ENCODE data around the gene ARHGAP15. TPM values are rescaled to one million over a fixed set of nuclear protein-coding genes. Genes with fewer than 3 reads are reported as not detected.
A peak's percentile ranks its signal among the peaks of the same experiment; 100 is the strongest.

Gene ARHGAP15
- total and polyA plus RNA-seq, 2 donors from 2014 or later, result 5.7 to 23.1 TPM

- DNase-seq (no peak), FAIRE-seq (no peak)
- Histone ChIP-seq H3K9me3 (ENCODE audit: control insufficient read depth in 2 of 3, insufficient read depth in 1 of 3, low read length in 3 of 3) (no peaks in the 10 kb centered on the region), H3K27ac (ENCODE audit: low read depth in 2 of 2, low read length in 2 of 2) (no peak overlapping the region), H3K4me1 (ENCODE audit: control insufficient read depth in 2 of 3, insufficient read depth in 2 of 3, low read depth in 1 of 3, low read length in 3 of 3) (no peaks in the 10 kb centered on the region), H3K4me3 (ENCODE audit: low read length in 3 of 3) (no peak overlapping the region), H3K9ac (ENCODE audit: low read length in 3 of 3) (no peak overlapping the region), H3K36me3 (ENCODE audit: control insufficient read depth in 2 of 3, insufficient read depth in 3 of 3, low read length in 3 of 3) (no peaks in the 10 kb centered on the region), H3K27me3 (ENCODE audit: control insufficient read depth, insufficient read depth, low read length) (no peaks in the 10 kb centered on the region)
- intact Hi-C loops (cut with DNase I), result no loop called here
- no peak for TF ChIP-seq CTCF (IDR thresholded peaks at IDR 0.05; ENCODE audit: borderline replicate concordance, extremely low read depth, insufficient read depth)
Observed at GRCh38 chr2:143519521-143519920, 390.3 kb downstream of the ARHGAP15 start.

DNA sequence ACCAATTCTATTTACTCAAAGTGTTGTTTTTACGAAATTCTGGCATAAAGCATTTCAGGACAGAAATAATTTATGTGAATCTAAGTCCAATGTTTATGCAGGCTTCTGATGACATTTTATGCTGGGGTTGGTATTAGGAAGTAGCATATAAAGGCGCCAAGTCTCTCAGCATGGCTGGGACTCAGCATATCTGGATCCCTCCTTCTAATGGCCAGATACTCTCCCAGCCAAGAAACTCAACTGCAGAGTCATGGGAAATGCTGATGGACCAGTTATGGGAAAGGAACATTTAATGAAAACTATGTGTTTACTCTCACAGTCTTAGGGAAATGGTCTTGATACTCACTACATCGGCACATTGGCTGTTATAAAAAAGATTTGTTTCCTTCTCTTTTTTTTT, 392.2 kb downstream of the ARHGAP15 start:
- intact Hi-C loops (cut with DNase I), result no loop called here
- Histone ChIP-seq H3K4me1 (ENCODE audit: control insufficient read depth in 2 of 3, insufficient read depth in 2 of 3, low read depth in 1 of 3, low read length in 3 of 3) (peaks cover 0 to 5% (median 0%) of the 10 kb centered on the region in 3 donors), H3K36me3 (ENCODE audit: control insufficient read depth in 2 of 3, insufficient read depth in 3 of 3, low read length in 3 of 3) (no peaks in the 10 kb centered on the region), H3K9ac (ENCODE audit: low read length in 3 of 3) (no peak overlapping the region), H3K27me3 (ENCODE audit: control insufficient read depth, insufficient read depth, low read length) (no peaks in the 10 kb centered on the region), H3K27ac (ENCODE audit: low read depth in 2 of 2, low read length in 2 of 2) (no peak overlapping the region), H3K4me3 (ENCODE audit: low read length in 3 of 3) (no peak overlapping the region), H3K9me3 (ENCODE audit: control insufficient read depth in 2 of 3, insufficient read depth in 1 of 3, low read length in 3 of 3) (no peaks in the 10 kb centered on the region)
- TF ChIP-seq CTCF (IDR thresholded peaks at IDR 0.05; ENCODE audit: borderline replicate concordance, extremely low read depth, insufficient read depth), result no peak
- no peak for FAIRE-seq
- DNase-seq, result peak in 2 of 5 donors; percentile 12 to 41

- intact Hi-C loops (cut with DNase I), result no loop called here
- no peaks in the 10 kb centered on the region for H3K9me3 ChIP-seq (ENCODE audit: control insufficient read depth in 2 of 3, insufficient read depth in 1 of 3, low read length in 3 of 3)
- H3K4me1 ChIP-seq (ENCODE audit: control insufficient read depth in 2 of 3, insufficient read depth in 2 of 3, low read depth in 1 of 3, low read length in 3 of 3), result peaks cover 0 to 5% (median 0%) of the 10 kb centered on the region in 3 donors
- H3K27me3 ChIP-seq (ENCODE audit: control insufficient read depth, insufficient read depth, low read length), result no peaks in the 10 kb centered on the region
- no peak overlapping the region for H3K27ac ChIP-seq (ENCODE audit: low read depth in 2 of 2, low read length in 2 of 2)
- H3K36me3 ChIP-seq (ENCODE audit: control insufficient read depth in 2 of 3, insufficient read depth in 3 of 3, low read length in 3 of 3), result no peaks in the 10 kb centered on the region
- FAIRE-seq (no peak), DNase-seq (no peak)
- TF ChIP-seq CTCF (IDR thresholded peaks at IDR 0.05; ENCODE audit: borderline replicate concordance, extremely low read depth, insufficient read depth), result no peak
- no peak overlapping the region for H3K4me3 ChIP-seq (ENCODE audit: low read length in 3 of 3)
- no peak overlapping the region for H3K9ac ChIP-seq (ENCODE audit: low read length in 3 of 3)
Observed at GRCh38 chr2:143522699-143523098, 393.5 kb downstream of the ARHGAP15 start.

GRCh38 chr2:143524119-143524553, 394.9 kb downstream of the ARHGAP15 start:
- Histone ChIP-seq H3K9me3 (ENCODE audit: control insufficient read depth in 2 of 3, insufficient read depth in 1 of 3, low read length in 3 of 3) (no peaks in the 10 kb centered on the region), H3K4me1 (ENCODE audit: control insufficient read depth in 2 of 3, insufficient read depth in 2 of 3, low read depth in 1 of 3, low read length in 3 of 3) (peaks cover 0 to 5% (median 0%) of the 10 kb centered on the region in 3 donors), H3K27me3 (ENCODE audit: control insufficient read depth, insufficient read depth, low read length) (no peaks in the 10 kb centered on the region), H3K36me3 (ENCODE audit: control insufficient read depth in 2 of 3, insufficient read depth in 3 of 3, low read length in 3 of 3) (no peaks in the 10 kb centered on the region), H3K9ac (ENCODE audit: low read length in 3 of 3) (no peak overlapping the region), H3K4me3 (ENCODE audit: low read length in 3 of 3) (no peak overlapping the region), H3K27ac (ENCODE audit: low read depth in 2 of 2, low read length in 2 of 2) (peak overlapping the region in 1 of 2 donors; percentile 20)
- TF ChIP-seq CTCF (IDR thresholded peaks at IDR 0.05; ENCODE audit: borderline replicate concordance, extremely low read depth, insufficient read depth), result no peak
- DNase-seq (peak in 2 of 5 donors; percentile 63 to 82), FAIRE-seq (no peak)
- intact Hi-C loops (cut with DNase I), result no loop called here

Measured in kidney (tissue), 14 donors.